Activated T-cell treated with anti-CD3 and anti-CD28 coated beads, Interleukin-2, amount 50 U/mL, for 48 hours (primary cell): Measurements from ENCODE around the gene MPPE1.
"Not testable (repeated sequence)": the region's sequence is repeated elsewhere in the genome, so short reads cannot be mapped to it uniquely, and the experiment has no call there.

Source experiments
- DNase-seq, 2 experiments: peaks; one replicate each; pipeline ENCODE4 v3.0.0-alpha.2; 2020

MPPE1 gene, protein sequence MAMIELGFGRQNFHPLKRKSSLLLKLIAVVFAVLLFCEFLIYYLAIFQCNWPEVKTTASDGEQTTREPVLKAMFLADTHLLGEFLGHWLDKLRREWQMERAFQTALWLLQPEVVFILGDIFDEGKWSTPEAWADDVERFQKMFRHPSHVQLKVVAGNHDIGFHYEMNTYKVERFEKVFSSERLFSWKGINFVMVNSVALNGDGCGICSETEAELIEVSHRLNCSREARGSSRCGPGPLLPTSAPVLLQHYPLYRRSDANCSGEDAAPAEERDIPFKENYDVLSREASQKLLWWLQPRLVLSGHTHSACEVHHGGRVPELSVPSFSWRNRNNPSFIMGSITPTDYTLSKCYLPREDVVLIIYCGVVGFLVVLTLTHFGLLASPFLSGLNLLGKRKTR

GRCh38 chr18:11908182-11909060 is at the start of gene MPPE1:
TSS of gene MPPE1 (minus strand) at chr18:11908317. CDS start at chr18:11897264, 11,053 bp downstream.
- DNase-seq, result peak; percentile 87 to 90

GRCh38 chr18:11957636-11958035 is 49.5 kb upstream of the MPPE1 start:
- no peak for DNase-seq

DNA sequence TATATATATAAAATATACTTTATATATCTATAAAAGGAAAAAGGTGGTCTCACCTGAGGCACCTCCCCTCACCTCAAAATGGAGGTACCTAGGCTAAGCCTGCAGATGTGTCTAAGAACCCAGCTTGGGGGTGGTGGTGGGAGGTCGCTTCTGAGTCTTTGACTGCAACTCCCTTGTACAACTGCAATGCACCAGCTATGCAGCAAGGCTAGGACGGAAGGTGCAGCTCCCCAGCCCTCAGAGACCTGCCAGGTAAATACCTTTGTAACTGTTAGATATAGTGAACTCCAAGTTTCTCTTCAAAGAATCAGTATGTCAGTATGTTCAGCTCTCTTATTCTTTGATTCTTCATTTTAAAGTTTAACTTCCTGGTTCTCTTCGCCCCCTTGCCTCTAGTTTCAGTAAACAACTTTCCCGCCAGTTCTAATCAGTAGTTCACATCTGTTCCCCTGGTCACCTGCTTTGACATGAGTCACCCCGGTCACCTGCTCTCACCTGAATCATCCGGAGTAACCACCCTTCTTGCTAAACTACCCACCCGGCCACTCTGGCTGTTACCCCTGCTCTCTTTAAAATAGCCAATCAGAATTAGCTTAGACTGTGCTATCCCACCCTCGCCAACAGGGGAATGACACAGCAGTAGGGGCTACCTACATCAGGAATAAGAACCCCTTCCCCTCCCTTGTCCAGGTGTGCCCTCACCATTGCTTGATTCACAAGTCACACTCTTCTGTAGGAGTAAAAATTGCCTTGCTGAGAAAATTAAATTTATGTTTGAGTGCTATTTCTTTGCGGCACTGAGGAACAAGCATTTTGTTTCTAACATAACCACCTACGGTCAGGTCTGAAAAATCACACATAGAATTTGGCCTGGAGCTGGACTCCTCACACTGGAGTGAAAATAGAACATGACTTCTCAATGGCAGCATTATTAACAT is 48.5 kb upstream of the MPPE1 start:
- DNase-seq, result no peak

DNA sequence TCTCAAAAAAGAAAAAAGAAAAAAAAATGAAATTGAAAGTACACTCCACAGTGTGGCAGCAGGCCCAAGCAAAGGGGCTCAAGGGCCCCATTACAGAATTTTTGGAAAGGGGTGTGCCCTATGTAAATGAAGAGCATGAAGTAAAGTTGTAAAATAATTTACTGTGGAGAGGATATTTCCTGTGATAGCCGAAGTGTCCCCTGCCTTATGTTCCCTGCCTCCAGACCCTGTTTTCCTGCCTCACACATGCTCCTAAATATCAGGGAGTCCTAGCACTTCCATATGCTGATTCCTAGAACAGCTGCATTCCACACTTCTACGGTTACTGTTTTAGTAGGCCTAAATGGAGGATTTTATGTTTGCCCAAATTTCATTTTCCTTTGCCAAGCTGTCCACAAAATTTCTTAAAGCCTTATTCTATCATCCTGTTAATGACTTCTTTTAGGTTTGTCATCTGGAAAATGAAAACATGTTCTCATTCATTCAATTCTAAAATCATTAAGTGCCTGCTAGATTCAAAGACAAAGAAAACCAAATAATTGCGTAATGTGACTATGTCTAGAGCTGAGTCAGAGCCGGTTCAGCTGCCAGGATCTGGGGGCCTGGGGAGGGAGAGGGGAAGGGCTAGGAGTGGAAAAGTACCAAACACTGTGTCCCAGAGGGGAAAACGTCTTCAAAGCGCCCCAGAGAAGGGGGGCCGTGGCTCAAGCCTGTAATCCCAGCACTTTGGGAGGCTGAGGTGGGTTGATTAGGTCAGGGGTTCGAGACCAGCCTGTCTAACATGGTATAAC is 47.3 kb upstream of the MPPE1 start:
- DNase-seq, result no peak

- DNase-seq, result no peak
Observed at GRCh38 chr18:11953113-11953512, 45.0 kb upstream of the MPPE1 start.

DNA sequence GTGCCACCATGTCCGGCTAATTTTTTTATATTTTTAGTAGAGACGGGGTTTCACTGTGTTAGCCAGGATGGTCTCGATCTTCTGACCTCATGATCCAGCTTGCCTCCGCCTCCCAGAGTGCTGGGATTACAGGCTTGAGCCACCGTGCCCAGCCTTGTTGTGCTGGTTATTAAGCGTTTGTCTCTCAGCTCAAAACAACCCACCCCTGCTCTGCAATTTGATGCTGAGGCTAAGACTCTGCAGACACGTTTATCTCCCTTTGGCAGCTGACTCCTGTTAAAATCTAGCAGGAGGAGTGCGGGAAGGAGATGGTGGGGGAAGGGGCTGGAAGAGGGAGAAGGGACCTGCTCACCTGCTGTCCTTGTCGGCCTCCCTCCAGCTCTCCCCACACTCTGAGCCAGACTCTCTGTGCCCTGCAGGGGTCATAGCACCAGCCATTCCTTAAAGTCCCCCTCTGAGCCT is 43.3 kb upstream of the MPPE1 start:
- DNase-seq, result no peak

DNA sequence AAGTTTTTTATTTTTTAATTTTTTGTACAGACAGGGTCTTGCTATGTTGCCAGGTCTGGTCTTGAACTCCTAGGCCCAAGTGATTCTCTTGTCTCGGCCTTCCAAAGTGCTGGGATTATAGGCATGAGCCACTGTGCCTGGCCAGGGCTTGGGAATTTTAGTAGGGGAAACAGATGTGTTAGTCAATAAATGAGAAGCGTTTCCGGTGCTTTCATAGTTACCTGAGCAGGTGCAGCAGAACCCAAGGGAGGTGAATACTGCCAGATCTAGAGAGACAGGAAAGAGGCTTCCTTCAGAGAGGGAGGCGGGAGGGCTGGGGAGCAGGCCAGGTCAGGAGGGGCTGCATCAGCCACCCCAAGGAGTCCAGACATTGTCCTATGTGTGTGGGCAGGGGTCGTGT is 42.7 kb upstream of the MPPE1 start:
- no peak for DNase-seq

- no peak for DNase-seq
Observed at GRCh38 chr18:11948852-11949523, 40.9 kb upstream of the MPPE1 start.

DNA sequence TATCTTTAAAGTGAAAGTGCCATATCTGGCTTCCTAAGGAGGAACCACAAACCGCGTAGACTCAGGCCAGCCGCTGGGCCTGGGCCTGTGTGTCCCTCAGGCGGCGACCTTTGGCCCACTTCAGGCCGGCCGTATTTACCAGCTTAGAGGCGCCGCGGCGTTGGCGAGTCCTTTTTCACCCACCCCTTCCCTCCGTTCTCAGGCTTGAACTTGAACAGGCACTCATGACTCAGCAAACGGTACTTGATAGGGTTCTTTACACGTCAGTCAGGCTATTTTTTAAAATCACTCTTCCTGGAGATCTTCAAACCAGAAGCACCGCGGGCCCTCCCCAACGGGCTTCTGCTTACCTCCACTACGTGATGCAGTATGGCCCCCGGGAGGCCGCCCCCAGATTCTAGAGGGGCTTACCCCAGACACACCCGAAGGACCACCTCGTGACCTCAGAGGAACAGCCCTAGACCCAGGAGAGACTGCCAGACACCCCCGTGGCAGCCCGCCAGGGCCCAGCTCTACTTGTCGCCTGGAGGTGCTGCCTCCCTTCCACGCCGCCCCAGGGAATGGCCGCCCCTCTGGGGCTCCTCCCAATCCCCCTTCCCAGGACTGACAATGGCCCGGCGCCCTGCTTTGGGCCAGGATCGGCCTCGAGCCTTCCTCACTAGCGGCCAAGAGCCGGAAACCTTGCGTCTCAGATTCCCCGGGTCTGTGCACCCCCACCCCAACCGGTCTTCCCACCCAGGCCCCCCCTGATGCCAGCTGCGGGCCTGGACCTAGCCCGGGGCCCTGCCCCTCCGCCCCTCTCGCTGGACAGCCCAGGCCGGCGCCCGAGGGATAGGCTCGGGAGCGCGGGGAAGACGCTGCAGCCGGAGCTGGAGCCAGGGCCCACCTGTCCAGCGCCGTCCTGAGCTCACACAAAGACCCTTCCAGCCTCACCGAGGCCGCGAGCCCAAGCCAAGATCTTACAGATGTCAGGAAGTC is 39.4 kb upstream of the MPPE1 start:
- peak; percentile 64 to 73 for DNase-seq

DNA sequence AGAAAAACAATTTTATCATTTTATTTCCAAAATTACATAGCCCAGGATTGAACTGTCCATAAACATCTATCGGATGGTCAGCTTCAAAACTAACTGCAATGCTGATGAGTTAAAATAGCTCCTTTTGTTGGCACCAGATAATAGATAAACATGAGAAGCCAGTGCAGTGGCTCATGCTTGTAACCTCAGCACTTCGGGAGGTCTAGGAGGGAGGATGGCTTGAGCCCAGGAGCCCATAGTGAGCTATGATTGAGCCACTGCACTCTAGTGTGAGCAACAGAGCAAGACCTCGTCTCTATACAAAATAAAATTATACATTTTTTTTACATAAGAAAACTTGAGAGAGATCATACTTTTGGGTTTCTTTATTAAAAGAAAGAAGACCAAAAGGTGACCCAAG is 38.6 kb upstream of the MPPE1 start:
- DNase-seq, result peak in 1 of 2 experiments; percentile 20

- not testable (repeated sequence) for DNase-seq
Observed at GRCh38 chr18:11945834-11946659, 37.9 kb upstream of the MPPE1 start.

GRCh38 chr18:11944786-11945185 is 36.7 kb upstream of the MPPE1 start:
- DNase-seq, result no peak

GRCh38 chr18:11944252-11944651 is 36.1 kb upstream of the MPPE1 start:
- no peak for DNase-seq

DNA sequence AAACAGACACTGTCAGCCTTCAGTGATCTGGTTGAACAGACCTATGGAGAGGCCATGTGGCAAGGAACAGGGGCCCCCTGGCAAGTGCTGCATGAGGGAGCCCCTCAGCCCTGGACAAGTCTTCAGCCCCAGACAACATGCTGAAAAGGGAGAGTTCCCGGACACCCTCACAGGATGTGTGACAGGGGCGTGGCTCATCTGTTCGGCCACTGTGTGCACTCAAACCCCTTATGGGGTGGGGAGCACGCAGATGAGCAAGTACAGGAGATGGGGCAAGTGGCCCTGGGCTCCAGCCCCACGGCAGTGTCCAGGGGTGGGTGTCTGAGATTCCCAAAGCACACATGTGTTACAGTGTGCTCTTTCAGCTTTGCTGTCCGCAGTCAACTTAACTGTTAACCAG is 35.4 kb upstream of the MPPE1 start:
- no peak for DNase-seq

GRCh38 chr18:11940956-11941355 is 32.8 kb upstream of the MPPE1 start:
- DNase-seq, result no peak

DNA sequence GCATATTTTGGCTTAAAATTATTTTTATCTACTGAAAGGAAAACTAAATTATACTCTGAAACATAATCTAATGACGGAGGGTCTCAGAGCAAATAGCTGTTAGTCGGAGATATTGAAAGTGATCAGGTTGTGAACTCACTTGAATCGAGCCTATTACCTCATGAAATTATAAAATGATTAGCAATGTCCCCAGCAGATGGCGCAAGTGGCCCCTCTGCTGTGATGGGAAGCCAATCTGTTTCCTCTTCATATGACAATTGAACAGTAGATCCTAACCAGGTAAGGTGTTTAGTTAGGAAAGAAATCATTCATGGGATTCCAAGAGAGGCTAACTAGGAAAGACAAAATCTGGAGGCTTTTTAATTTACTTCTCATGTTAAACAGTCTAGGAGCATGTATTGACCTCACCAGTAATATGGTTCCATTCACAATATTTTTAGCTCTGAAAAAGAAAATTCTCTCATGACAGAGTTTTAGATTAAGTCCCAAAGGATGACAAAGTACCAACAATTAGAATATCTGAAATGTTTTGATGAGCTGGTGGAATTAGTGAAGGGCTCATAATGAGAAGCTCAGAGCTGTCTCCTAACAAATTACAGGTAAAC is 29.9 kb upstream of the MPPE1 start:
- peak; percentile 79 to 85 for DNase-seq

GRCh38 chr18:11932393-11932792 is 24.3 kb upstream of the MPPE1 start:
- no peak for DNase-seq

DNA sequence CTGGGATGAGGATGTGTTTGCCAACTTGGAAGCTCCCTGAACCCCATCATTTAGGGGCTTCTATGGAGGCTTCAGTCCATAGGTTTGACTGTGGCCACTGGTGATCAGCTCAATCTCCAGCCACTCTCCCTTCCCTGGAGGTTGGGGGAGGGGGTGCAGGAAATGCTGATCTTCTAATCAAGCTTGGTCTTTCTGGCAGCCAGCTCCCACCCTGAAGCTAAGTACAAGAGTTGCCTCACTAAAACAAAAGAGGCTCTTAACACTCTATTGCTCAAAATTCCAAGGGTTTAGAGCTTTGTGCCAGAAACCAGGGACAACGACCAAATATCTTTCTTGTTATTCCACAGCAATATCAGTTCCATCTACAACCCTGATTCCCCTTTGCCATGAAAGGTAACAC is 19.4 kb upstream of the MPPE1 start:
- no peak for DNase-seq
